HEK293T (cell line): Measurements from ENCODE around the gene IMMT.

Experiments used
- BHLHE40 ChIP-seq: fragments of 450-650 bp; IDR thresholded peaks from 2 replicates; pipeline ENCODE4 v1.6.1; 2016; ENCODE audit warnings: mild to moderate bottlenecking, moderate library complexity, borderline replicate concordance
- FOXA1 ChIP-seq: fragments of 450-650 bp; IDR thresholded peaks from 2 replicates; pipeline ENCODE4 v1.6.1; 2016; ENCODE audit warnings: mild to moderate bottlenecking
- NFRKB ChIP-seq: fragments of 450-650 bp; IDR thresholded peaks from 2 replicates; pipeline ENCODE4 v1.6.1; 2016; ENCODE audit warnings: mild to moderate bottlenecking, moderate library complexity
- SP1 ChIP-seq: fragments of 450-650 bp; IDR thresholded peaks from 2 replicates; pipeline ENCODE4 v1.6.1; 2017
- SUZ12 ChIP-seq: fragments of 450-650 bp; IDR thresholded peaks from 2 replicates; pipeline ENCODE4 v1.6.1; 2016; ENCODE audit warnings: mild to moderate bottlenecking
- TARDBP ChIP-seq: fragments of 450-650 bp; IDR thresholded peaks from 2 replicates; pipeline ENCODE4 v1.6.1; 2016
- ZNF384 ChIP-seq: fragments of 450-650 bp; IDR thresholded peaks from 2 replicates; pipeline ENCODE4 v1.6.1; 2016
- TF ChIP-seq, protein P1 (sequence below): fragments of 450-650 bp; IDR thresholded peaks from 2 replicates; pipeline ENCODE4 v1.6.1; 2016

DNA sequence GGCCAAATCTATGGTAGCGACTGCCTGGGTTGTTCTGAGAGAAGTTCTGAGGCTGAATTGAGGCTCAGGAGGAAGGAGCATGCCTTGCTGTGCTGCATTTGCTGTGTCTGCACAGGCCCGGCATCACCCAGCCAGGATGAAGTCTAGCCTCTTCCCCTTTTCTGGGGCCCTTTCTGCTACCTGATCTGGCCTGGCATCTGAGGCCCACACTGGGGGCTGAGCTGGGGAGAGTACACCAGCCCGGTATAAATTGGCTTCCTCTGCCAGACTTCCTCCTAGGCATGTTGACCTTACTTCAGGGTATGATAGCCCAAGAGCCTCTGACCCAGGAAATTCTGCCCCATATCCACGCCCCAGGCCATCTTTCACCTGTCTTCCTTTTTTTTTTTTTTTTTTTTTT lies 34.0 kb upstream of the IMMT start:
- no peak for TF ChIP-seq FOXA1
- no peak for TF ChIP-seq SP1
- TF ChIP-seq BHLHE40, result no peak
- no peak for TF ChIP-seq ZNF384
- TF ChIP-seq NFRKB, result no peak
- no peak for TF ChIP-seq SUZ12
- TF ChIP-seq, protein P1, sequence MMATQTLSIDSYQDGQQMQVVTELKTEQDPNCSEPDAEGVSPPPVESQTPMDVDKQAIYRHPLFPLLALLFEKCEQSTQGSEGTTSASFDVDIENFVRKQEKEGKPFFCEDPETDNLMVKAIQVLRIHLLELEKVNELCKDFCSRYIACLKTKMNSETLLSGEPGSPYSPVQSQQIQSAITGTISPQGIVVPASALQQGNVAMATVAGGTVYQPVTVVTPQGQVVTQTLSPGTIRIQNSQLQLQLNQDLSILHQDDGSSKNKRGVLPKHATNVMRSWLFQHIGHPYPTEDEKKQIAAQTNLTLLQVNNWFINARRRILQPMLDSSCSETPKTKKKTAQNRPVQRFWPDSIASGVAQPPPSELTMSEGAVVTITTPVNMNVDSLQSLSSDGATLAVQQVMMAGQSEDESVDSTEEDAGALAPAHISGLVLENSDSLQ, result no peak
- TF ChIP-seq TARDBP, result no peak
